NB4 (cell line): ENCODE measurements around the gene CCDC40.

ENCODE experiments used
- MYC ChIP-seq: IDR thresholded peaks from 2 replicates; pipeline ENCODE4 v1.6.1; 2011; ENCODE audit warnings: low read depth, low read length
- TF ChIP-seq, protein P1 (sequence below): IDR thresholded peaks from one replicate; pipeline ENCODE4 v1.5.1; 2012; ENCODE audit warnings: low read depth, low read length

DNA sequence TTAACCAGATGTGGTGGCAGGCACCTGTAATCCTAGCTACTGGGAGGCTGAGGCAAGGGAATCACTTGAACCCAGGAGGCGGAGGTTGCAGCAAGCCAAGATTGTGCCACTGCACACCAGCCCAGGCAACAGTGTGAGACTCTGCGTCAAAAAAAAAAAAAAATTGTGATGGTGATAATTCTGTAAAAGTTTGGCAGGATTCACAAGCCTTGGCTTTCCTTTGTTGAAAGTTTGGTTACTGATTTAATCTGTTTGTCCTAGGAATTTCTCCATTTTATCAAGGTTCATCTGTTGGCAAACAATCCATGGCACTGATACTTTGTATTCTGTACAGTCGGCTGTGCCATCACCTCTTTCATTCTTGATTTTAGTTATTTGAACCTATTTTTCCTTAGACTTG is 94.5 kb downstream of the CCDC40 start:
- no peak for TF ChIP-seq MYC
- TF ChIP-seq, protein P1, sequence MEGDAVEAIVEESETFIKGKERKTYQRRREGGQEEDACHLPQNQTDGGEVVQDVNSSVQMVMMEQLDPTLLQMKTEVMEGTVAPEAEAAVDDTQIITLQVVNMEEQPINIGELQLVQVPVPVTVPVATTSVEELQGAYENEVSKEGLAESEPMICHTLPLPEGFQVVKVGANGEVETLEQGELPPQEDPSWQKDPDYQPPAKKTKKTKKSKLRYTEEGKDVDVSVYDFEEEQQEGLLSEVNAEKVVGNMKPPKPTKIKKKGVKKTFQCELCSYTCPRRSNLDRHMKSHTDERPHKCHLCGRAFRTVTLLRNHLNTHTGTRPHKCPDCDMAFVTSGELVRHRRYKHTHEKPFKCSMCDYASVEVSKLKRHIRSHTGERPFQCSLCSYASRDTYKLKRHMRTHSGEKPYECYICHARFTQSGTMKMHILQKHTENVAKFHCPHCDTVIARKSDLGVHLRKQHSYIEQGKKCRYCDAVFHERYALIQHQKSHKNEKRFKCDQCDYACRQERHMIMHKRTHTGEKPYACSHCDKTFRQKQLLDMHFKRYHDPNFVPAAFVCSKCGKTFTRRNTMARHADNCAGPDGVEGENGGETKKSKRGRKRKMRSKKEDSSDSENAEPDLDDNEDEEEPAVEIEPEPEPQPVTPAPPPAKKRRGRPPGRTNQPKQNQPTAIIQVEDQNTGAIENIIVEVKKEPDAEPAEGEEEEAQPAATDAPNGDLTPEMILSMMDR: no peak
